ENCODE results near the gene COPZ2.
"Not testable (repeated sequence)": the region's sequence is repeated elsewhere in the genome, so short reads cannot be mapped to it uniquely, and the experiment has no call there.

- TF ChIP-seq, protein P1, sequence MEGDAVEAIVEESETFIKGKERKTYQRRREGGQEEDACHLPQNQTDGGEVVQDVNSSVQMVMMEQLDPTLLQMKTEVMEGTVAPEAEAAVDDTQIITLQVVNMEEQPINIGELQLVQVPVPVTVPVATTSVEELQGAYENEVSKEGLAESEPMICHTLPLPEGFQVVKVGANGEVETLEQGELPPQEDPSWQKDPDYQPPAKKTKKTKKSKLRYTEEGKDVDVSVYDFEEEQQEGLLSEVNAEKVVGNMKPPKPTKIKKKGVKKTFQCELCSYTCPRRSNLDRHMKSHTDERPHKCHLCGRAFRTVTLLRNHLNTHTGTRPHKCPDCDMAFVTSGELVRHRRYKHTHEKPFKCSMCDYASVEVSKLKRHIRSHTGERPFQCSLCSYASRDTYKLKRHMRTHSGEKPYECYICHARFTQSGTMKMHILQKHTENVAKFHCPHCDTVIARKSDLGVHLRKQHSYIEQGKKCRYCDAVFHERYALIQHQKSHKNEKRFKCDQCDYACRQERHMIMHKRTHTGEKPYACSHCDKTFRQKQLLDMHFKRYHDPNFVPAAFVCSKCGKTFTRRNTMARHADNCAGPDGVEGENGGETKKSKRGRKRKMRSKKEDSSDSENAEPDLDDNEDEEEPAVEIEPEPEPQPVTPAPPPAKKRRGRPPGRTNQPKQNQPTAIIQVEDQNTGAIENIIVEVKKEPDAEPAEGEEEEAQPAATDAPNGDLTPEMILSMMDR (IDR thresholded peaks at IDR 0.05): not testable (repeated sequence)
- not testable (repeated sequence) for TF ChIP-seq POLR2A (IDR thresholded peaks at IDR 0.05)
- TF ChIP-seq POLR2AphosphoS5 (IDR thresholded peaks at IDR 0.05): peak; percentile 72
Measured at GRCh38 chr17:48067808-48068207, 30.2 kb upstream of the COPZ2 start.
